ENCODE results near the gene KRTAP17-1.
A peak's percentile ranks its signal among the peaks of the same experiment; 100 is the strongest.

KRTAP17-1 gene

GRCh38 chr17:41332239-41332638, 16.7 kb upstream of the KRTAP17-1 start:
- DNase-seq (ENCODE audit: low spot score) = no peak

DNA sequence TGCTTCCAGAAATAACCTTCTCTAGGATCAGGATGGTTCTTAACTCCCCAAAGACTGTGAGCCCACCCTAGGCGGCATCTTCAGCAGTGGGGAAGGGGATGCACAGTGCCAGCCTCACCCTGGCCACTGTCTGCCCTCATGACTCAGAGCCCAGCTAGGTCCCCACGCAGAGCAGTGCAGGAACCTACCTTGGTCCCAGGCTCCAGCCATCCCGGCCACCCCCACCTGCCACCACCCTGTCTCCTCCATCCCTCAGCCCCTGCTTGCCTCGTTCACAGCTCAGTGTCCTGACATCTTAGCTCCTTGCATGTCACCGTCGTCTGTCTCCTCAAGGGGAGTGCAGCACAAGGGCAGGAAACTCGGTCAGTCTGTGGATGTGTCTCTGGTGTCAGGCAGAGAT, 16.1 kb upstream of the KRTAP17-1 start:
- DNase-seq (ENCODE audit: low spot score) = no peak

GRCh38 chr17:41329279-41329948, 13.9 kb upstream of the KRTAP17-1 start:
- peak; percentile 34 for DNase-seq (ENCODE audit: low spot score)

GRCh38 chr17:41328207-41328606, 12.7 kb upstream of the KRTAP17-1 start:
- DNase-seq (ENCODE audit: low spot score) = no peak

GRCh38 chr17:41327411-41328120, 12.1 kb upstream of the KRTAP17-1 start:
- no peak for DNase-seq (ENCODE audit: low spot score)

GRCh38 chr17:41326173-41327145, 10.9 kb upstream of the KRTAP17-1 start:
- DNase-seq (ENCODE audit: low spot score) = no peak

GRCh38 chr17:41325611-41326010, 10.1 kb upstream of the KRTAP17-1 start:
- no peak for DNase-seq (ENCODE audit: low spot score)

DNA sequence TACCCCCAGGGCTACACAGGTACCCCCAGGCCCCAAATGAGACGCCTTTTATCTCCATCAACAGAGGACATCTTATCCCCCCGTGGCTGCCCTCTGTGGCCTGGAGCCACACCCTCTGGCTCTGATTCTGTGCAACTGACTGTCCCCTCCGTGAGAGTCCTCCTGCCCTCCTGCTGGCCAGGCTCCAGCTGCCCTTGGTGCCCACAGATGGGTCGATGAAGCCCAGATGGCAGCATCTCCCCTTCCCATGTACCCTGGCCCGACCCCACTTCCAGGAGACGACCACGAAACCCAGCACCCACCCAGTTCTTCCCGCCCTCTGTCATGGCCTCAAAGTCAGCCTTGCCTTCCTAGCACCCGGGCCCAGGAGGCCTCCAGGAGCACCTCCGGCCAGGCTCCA, 9.6 kb upstream of the KRTAP17-1 start:
- DNase-seq (ENCODE audit: low spot score) = no peak

DNA sequence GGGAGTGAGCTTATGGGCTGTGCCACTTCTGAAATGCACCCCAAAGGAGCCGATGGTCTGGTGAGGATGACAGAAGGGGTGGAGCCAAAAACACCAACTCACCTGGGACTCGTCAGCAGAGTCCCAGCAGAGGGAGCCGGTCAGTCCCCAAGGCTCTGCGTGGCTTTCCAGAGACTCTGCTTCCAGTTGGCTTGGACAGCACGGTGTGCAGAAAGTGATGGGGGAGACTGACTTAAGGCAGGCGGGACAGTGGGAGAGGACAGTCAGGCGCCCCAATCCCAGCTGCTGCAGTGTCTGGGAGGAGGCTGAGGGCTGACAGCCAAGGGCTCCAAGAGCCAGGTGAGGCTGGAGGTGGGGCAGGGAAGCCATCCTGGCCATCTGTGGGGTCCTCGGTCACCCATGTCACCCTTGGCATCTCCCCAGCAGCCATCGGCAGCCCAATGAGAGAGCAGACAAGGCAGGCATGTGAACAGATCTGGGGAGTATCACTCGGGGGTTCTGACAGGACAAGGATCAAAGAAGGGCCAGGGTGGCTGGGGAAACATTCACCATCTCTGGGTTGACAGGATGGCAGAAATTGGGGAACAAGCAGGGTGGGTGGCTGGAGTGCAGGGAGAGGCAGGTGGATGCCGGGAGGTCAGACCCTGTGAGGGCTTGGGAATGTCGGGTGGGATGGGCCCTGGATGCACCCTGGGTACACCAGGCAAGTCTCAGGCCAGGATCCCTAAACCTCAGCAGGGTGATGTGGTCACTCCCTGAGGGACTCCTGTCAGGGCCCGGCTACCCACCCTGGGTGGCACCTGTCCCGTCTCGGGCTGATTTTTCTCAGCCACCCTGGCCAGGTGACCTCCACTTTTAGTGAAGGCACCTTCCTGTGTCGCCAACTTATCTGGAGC, 8.9 kb upstream of the KRTAP17-1 start:
- DNase-seq (ENCODE audit: low spot score) = no peak

- no peak for DNase-seq (ENCODE audit: low spot score)
Measured at GRCh38 chr17:41322903-41323895, 7.7 kb upstream of the KRTAP17-1 start.

DNA sequence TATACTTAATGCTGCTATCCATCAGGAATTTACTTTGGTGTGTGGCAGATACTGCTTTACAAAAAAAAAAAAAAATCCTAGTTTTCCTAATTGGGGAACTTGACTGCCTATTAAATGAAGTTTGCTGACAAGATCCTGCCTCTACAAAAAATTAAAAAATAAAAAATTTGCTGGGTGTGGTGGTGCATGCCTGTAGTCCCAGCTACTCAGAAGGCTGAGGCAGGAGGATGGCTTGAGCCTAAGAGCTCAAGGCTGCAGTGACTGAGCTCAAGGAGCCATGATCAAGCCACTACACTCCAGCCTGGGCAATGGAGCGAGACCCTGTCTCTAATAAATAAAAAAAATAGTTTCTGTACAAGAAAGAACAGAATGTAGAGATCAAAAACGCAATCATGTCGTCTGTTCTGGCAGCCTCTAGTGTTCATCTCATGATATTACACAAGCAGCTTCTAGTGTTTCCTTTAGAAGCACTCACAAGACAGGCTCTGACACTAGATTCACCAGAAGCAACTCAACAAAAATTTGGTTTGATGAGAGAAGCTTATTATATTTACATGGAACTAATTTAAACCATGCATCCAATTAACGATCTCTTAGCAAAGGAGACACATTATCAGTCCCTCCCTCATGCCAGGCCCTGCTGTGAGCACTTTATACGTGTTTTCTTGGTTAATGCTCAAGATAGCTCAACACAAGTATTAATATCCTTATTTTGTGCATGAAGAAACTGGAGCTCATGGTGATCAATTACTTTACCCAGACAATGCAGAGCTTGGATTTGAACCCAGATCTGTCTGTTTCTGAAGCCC, 6.8 kb upstream of the KRTAP17-1 start:
- peak; percentile 68 for DNase-seq (ENCODE audit: low spot score)

DNA sequence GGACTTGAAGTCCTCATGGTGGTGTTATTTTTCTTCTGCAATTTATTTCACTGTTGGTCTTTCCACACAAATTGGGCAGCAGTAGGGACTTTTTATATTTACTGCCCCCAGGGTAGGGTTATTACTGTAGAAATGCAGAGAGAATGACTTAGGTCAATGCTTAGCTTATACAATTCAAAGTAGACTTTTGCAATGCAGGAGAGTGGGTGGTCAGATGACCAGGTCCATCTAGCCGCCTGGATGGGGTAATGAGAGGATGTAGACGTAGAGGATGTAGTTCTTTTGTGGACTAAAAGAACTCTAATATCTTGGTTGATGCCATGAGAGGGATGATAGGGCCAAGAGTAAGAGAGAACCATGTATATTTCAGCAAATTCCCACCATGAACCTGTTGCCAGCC, 2.7 kb upstream of the KRTAP17-1 start:
- no peak for DNase-seq (ENCODE audit: low spot score)

DNA sequence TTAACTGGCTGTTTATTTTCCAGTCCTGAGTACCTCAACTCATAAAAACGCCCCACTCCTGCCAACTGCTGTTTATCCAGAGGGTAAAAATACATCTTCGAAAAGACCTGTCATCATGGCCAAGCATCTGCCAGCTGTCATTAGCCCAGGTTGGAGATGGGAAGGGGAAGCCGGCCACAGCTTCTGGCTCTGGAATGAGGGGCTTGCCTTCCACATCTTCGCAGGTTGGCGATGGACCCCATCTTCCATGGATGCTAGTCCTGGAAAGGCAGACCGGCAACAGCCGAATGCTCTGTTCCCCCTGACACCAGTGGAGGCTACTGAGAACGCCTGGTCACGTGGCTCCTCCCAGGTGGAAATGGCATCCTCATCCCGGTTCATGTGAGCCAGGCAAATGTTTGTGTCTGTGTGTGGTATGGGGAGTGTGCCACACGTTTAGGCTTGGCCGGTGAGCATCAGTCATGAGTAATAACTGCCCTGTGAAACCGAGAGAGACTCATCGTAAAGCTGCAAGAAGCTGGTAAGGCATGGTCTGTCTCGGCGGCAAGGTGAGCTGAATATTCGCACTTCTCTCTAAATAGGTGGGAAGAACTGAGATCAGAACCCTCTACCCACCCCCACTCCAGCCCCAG, 420 bp upstream of the KRTAP17-1 start:
- DNase-seq (ENCODE audit: low spot score) = no peak

DNA sequence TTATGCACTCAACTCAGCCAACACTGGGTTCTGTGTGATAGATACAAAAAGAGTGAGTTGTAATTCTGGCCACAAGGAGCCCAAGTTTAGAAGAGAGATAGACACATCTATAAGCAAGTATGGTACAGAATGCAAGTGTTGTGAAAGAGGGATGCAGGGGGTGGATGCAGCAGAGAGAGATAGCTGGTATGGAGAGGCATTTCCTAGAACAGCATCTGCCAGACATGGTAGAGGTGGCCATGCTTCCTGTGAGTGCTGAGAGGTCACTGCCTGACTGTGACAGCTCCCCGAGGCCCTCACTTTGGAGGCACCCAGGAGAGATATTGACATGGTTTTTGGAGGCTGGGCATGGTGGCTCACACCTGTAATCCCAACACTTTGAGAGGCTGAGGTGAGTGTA, 4.4 kb downstream of the KRTAP17-1 start:
- DNase-seq (ENCODE audit: low spot score) = no peak

DNA sequence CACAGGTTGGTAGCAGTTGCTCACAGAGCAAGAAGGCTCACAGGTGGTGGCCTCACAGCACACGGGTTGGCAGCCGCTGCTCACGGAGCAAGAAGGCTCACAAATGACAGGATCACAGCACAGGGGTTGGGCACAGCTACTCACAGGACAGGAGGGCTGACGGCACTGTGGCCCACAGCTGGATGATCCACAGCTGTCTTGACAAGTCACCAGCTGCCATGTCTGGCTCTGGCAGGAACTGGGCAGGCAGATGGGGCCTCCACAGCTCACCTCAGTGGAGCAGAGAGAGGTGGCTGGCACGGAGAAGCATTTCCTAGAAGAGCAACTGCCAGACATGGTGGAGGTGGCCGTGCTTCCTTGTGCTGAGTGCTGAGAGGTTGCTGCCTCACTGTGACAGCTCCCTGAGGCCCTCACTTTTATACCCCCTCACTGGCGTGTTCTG, 6.6 kb downstream of the KRTAP17-1 start, which contains the start of gene KRTAP16-1:
TSS of gene KRTAP16-1 (minus strand) at position 392 of the 442 bp plus-strand sequence. CDS start at position 336, 56 bp downstream.
- DNase-seq (ENCODE audit: low spot score) = no peak

DNA sequence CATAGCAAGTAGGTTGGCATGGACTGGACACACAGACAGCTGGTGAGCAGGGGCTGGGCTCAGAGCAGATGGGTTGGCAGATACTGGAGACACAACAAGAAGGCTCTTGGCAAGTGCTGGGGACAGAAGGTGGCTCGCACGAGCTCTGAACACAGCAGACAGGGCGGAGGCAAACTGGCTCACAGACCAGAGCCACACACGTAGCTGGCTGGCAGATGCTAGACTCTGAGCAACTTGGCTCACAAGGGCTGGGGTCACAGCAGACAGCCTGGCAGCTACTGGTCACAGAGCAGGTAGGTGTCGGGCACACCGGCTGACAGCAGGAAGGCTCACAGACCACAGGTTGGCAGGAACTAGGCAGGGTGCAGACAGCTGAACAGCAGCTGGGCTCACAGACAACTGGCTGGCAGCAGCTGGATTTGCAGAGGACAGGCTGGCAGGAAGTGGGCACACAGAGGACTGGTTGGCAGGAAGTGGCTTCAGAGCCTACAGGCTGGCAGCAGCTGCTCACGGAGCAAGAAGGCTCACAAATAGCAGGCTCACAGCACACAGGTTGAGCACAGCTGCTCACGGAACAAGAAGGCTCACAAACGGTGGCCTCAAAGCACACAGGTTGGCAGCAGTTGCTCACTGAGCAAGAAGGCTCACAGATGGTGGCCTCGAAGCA, 7.1 kb downstream of the KRTAP17-1 start:
- DNase-seq (ENCODE audit: low spot score) = peak; percentile 31

GRCh38 chr17:41307647-41308046, 7.9 kb downstream of the KRTAP17-1 start:
- DNase-seq (ENCODE audit: low spot score) = no peak

GRCh38 chr17:41304091-41304490, 11.4 kb downstream of the KRTAP17-1 start:
- DNase-seq (ENCODE audit: low spot score) = no peak

Data from NAMALWA (cell line).